ENCODE measurements around the gene RAB3IP.
"Not testable (repeated sequence)": the region's sequence is repeated elsewhere in the genome, so short reads cannot be mapped to it uniquely, and the experiment has no call there.

The RAB3IP gene

GRCh38 chr12:69834576-69834975 is 95.9 kb downstream of the RAB3IP start:
- DNase-seq (ENCODE audit: low read depth in 1 of 2, low spot score in 1 of 2): no peak

- no peak for DNase-seq (ENCODE audit: low read depth in 1 of 2, low spot score in 1 of 2)
Measured at GRCh38 chr12:69835081-69835480, 96.4 kb downstream of the RAB3IP start.

GRCh38 chr12:69836015-69836414 is 97.4 kb downstream of the RAB3IP start:
- no peak for DNase-seq (ENCODE audit: low read depth in 1 of 2, low spot score in 1 of 2)

GRCh38 chr12:69837191-69837590 is 98.5 kb downstream of the RAB3IP start:
- no peak for DNase-seq (ENCODE audit: low read depth in 1 of 2, low spot score in 1 of 2)

- no peak for DNase-seq (ENCODE audit: low read depth in 1 of 2, low spot score in 1 of 2)
Measured at GRCh38 chr12:69837657-69838415, 99.2 kb downstream of the RAB3IP start.

- no peak for DNase-seq (ENCODE audit: low read depth in 1 of 2, low spot score in 1 of 2)
Measured at GRCh38 chr12:69840727-69841126, 102.1 kb downstream of the RAB3IP start.

- DNase-seq (ENCODE audit: low read depth in 1 of 2, low spot score in 1 of 2): no peak
Measured at GRCh38 chr12:69843608-69844007, 104.9 kb downstream of the RAB3IP start.

- no peak for DNase-seq (ENCODE audit: low read depth in 1 of 2, low spot score in 1 of 2)
Measured at GRCh38 chr12:69844416-69844815, 105.8 kb downstream of the RAB3IP start.

- no peak for DNase-seq (ENCODE audit: low read depth in 1 of 2, low spot score in 1 of 2)
Measured at GRCh38 chr12:69844836-69845235, 106.2 kb downstream of the RAB3IP start.

GRCh38 chr12:69846976-69847375 is 108.3 kb downstream of the RAB3IP start:
- DNase-seq (ENCODE audit: low read depth in 1 of 2, low spot score in 1 of 2): no peak

- DNase-seq (ENCODE audit: low read depth in 1 of 2, low spot score in 1 of 2): no peak
Measured at GRCh38 chr12:69851976-69852375, 113.3 kb downstream of the RAB3IP start.

GRCh38 chr12:69853176-69853961 is 114.7 kb downstream of the RAB3IP start:
- DNase-seq (ENCODE audit: low read depth in 1 of 2, low spot score in 1 of 2): not testable (repeated sequence)

- DNase-seq (ENCODE audit: low read depth in 1 of 2, low spot score in 1 of 2): no peak
Measured at GRCh38 chr12:69866698-69867097, 128.0 kb downstream of the RAB3IP start.

GRCh38 chr12:69868695-69869094 is 130.0 kb downstream of the RAB3IP start:
- no peak for DNase-seq (ENCODE audit: low read depth in 1 of 2, low spot score in 1 of 2)

GRCh38 chr12:69872804-69873203 is 134.1 kb downstream of the RAB3IP start:
- no peak for DNase-seq (ENCODE audit: low read depth in 1 of 2, low spot score in 1 of 2)

Data from activated T-helper 1 cell treated with anti-CD3 and anti-CD28 coated beads, Interleukin-2, amount 50 U/mL, for 16 hours (primary cell).